NCI-H345 (cell line): ENCODE measurements around the gene PDE4A.
A peak's percentile ranks its signal among the peaks of the same experiment; 100 is the strongest.

ENCODE experiments used
- DNase-seq: peaks from one replicate; lab custom pipeline; 2025; lab: John Stamatoyannopoulos, UW

The PDE4A gene

DNA sequence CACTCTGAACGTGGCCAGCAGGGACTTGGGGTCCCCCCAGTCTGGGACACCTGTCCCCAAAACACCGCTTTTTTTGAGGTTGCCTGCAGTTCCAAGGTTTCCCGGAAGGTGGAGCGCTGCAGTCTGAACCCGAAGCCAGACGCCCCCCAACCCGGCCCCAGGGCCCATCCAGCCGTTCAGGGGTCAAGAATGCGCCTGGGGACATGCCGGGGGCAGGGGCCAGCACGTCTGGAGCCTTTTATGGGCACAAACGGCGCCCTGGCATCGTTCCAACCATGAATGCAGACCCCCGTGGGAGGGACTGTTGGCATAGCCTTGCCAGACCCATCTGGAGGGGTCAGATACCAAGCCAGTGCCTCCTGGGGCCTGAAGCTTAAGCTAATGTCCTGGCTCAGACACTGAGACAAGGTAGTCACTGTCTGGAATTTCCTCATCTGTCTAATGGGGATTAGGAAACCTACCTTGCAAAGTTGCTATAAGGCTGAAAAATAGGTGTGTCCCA is 90.0 kb downstream of the PDE4A start:
- no peak for DNase-seq

DNA sequence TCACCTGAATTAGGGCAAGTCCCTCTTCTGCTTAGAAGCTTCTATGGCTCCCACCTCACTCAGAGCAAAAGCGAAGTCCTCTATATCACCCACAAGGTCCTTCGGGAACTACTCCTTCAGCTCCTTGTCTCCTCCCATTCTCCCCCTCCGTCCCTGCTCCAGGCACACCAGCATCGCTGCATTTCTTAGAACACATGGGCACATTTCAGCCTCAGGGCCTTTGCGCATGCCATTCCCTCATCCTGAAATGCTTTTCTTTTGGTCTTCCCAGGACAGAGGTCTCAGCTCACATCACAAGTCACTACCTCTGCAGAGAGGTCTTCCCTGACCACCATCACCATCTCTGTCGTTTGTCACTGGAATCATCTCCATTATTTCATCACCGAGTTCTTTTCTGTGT is 92.9 kb downstream of the PDE4A start:
- DNase-seq = no peak

DNA sequence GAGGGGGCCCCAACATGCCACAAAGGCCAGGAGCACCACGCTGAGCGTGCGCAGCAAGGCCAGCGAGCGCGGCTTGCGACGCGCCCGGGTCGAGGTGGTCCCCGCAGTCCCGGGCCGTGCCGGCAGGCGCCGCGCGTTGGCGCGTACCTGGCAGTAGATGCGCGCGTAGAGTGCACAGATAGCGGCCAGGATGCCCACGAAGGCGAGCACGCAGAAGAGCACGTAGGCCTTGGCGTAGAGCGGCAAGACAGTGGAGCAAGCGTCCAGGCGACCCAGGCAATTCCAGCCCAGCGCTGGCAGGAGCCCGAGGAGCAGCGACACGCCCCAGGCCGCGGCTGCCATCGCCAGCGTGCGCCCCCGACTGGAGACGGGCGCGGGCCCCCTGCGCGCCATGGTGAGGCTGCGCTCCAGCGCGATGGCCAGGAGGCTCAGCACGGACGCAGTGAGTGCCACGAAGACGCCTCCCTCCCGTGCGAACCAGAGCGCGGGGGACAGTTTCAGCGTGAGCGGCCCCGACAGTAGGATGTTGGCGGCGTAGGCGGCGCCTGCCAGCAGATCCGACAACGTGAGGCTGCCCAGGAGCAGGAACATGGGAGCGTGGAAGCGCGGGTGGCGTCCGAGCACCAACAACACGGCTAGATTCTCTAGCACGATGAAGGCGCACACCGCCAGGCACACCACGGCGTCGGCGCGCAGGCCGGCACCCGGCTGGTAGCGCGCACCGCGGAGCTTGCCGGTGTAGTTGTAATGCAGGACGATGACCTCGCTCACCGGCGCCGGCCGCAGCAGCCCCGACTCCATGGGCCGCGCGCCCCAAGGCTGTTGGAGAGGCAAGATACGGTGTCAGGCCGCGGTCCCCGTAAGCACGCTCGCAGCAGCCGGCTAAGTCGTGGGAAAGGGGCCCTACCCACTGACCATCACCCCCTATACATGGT is 94.1 kb downstream of the PDE4A start:
- no peak for DNase-seq

DNA sequence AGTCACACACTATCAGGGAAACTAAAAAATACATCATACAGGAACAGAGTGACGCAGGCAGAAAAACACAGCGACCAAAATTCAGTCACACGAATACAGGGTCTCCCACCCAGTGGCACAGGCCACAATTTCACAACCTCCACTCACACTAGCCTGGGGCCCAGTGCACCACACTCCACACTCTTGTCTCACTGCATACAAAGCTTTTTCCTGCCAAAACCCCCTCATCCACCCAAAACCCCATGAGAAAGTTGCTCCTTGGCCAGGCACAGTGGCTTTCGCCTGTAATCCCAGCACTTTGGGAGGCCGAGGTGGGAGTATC is 95.7 kb downstream of the PDE4A start:
- DNase-seq = no peak

DNA sequence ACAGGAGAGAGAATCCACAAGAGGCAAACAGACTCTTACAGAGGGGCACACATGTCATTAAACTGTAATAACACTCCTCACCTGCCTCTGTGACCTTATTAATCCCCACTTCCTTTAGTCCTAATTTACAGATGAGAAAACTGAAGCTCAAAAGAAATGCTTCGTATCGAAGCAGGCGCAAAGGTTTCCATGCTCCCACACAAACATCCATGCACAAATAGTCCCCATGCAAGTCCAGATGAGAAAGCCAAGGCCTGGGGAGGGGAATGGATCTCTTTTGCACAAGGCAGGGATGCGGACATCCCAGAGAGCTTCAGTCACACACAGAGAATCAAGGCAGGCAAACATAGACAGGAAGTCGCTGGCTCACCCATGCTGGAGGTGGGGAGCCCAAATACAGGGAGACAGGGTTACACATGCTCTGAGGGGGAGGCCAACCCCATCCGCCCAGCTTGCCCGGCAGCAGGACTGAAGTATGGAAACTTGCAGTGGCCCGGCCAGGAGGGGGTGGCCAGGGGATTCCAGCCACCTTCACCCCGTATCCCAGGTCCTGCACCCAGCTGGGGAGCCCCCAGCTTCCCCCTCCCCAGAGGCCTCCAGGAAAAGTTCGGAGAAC is 96.4 kb downstream of the PDE4A start:
- peak; percentile 2 for DNase-seq

DNA sequence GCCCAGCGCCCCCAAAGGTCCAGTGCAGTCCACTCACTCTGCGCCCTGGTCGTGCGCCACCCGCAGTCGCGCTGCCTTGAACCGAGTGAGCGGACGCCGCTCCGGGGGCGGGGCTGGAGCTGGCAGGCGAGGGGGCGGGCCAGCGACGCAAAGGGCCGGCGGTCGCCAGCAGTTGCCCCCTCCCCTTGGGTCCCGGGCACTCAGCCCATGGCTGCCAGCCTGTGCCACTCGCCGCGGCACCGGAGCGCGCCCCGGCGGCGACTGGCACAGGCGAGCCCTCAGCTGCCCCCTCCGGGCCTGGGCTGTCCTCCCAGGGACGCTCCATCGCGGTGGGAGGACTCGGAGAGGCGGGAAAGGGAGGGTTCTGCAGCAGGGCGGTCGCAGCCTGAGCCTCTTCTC is 97.0 kb downstream of the PDE4A start, which contains the start of gene S1PR5:
S1PR5 (minus strand) TSS at position 87 of the 399 bp plus-strand sequence. CDS start 2,436 bp downstream, outside the sequence.
- DNase-seq = peak; percentile 44

DNA sequence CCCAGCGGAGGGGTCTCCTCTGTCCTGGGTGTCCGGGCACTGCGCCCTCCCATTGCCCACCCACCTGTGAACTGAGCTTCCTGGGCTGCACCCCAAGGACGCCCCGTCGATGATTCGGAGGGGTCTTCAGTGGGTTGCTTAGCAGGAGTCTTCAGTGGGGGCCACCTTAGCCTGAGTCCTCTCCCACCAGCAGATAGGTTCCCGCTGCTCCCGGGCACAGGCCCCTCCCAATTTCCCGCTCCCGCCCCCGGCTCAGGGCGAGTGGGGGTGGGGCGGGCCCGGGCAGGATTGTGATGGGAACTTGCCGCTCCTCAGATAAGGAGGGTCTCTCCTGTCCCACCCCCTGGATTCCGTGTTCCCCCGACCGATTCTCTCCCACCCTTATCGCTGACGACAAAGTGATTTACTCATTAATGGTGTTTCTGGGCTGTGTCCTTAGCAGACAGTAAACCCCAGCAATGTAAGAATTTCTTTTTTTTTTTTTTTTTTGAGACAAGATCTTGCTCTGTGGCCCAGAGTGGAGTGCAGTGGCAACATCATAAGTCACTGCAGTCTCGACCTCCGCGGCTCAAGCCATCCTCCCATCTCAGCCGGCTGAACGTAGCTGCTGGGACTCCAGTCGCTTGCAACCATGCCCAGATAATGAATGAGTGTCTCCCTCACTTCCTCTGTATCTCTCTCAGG is 97.6 kb downstream of the PDE4A start:
- peak; percentile 66 for DNase-seq

DNA sequence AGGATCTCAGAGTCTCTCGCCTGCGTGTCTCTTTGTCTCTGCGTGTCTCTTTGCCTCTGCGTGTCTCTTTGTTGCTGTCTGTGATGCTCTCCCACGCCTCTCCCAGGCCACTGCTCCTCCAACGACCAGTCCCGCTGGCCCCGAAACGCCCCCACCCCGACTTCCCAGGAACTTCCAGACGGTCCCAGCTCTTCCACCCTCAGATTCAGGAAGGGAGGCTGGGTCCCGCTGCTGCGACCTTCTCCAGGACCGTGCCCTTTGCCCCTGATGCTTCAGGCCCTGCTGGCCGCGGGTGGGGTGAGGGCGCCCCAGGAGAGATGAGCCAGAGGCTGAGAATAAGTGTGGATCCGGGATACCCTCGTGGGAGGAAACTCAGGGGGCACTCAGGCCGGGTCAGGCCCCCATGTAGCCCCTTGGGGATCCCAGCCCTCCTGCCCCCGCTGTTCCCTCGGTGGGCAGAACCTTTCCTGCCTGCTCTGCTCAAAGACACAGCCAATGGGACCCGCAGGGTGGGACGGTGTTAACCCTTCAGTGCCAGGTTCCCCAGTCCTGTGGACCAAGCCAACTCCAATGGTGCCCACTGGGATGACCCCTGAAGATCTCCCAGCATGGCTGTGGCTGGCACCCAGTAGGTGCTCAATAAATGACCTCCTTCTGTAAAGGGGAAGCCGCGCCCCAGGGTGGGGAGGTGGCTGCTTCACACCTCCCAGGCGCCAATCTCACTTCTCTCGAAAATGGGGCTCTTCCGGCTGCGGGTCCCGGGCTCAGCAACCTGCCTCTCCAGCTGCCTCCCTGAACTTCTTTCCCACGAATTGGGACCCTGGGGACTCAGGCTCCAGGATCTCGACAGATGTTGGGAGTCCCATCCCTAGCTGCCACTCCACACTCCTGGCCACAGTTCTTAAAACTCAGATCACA is 98.4 kb downstream of the PDE4A start:
- DNase-seq = no peak
